K562 (cell line): ENCODE measurements around the gene PILRA. TPM values are rescaled to one million over a fixed set of nuclear protein-coding genes. Genes with fewer than 3 reads are reported as not detected.
A peak's percentile ranks its signal among the peaks of the same experiment; 100 is the strongest.

Experiments used
- CAMTA2 ChIP-seq: fragments of 250-450 bp; sonication (Bioruptor Pico); conservative IDR thresholded peaks from 2 replicates; pipeline ENCODE4 v1.5.1; 2022
- CTCF ChIP-seq, 3 experiments: IDR thresholded peaks in 2 of 3; conservative IDR thresholded peaks in 1 of 3; 2 replicates each; pipeline ENCODE4 v1.5.1; 2011 to 2012; ENCODE audit warnings: low read length in 3 of 3, mild to moderate bottlenecking in 3 of 3, control low read depth in 2 of 3, improper control_type of control experiment in 1 of 3, inconsistent platforms in 1 of 3, low read depth in 1 of 3, mixed read lengths in 1 of 3, moderate library complexity in 1 of 3; ENCODE audit not compliant: insufficient read depth in 2 of 3
- ETS2 ChIP-seq: IDR thresholded peaks from 2 replicates; pipeline ENCODE4 v1.6.1; 2016; ENCODE audit warnings: borderline replicate concordance, missing genetic modification characterization, mild to moderate bottlenecking, moderate library complexity, missing compliant biosample characterization; ENCODE audit not compliant: poor library complexity, severe bottlenecking
- GATAD2A ChIP-seq: fragments of 450-650 bp; IDR thresholded peaks from 2 replicates; pipeline ENCODE4 v1.6.1; 2017
- HCFC1 ChIP-seq: IDR thresholded peaks from 2 replicates; pipeline ENCODE4 v1.6.1; 2012; ENCODE audit warnings: low read depth, low read length, improper control_type of control experiment
- HMG20B ChIP-seq: fragments of 250-450 bp; sonication (Bioruptor Pico); IDR thresholded peaks from 2 replicates; pipeline ENCODE4 v1.5.0; 2021; ENCODE audit warnings: mild to moderate bottlenecking
- KDM5B ChIP-seq: fragments of 200-600 bp; sonication (generic); IDR thresholded peaks from 2 replicates; pipeline ENCODE4 v1.6.1; 2012; ENCODE audit warnings: low read depth, mild to moderate bottlenecking, moderate library complexity, low read length, control low read depth, inconsistent platforms; ENCODE audit not compliant: insufficient replicate concordance
- NR2C2 ChIP-seq, 2 experiments: fragments of 200-800 bp in 1 of 2; sonication (Bioruptor generic) in 1 of 2; sonication (generic) in 1 of 2; formaldehyde crosslinking in 1 of 2; IDR thresholded peaks; 2 replicates each; pipeline versions ENCODE4 v1.6.1 to v1.8.0; 2016 to 2022; ENCODE audit warnings: mild to moderate bottlenecking in 1 of 2, missing compliant biosample characterization in 1 of 2, missing genetic modification characterization in 1 of 2, missing genetic modification reagents in 1 of 2
- SAFB ChIP-seq: fragments of 200-400 bp; formaldehyde crosslinking; IDR thresholded peaks from 2 replicates; pipeline ENCODE4 v1.6.1; 2017; ENCODE audit warnings: low read depth, low read length, borderline replicate concordance
- SRSF3 ChIP-seq: fragments of 200-400 bp; formaldehyde crosslinking; IDR thresholded peaks from 2 replicates; pipeline ENCODE4 v1.6.1; 2016; ENCODE audit warnings: mild to moderate bottlenecking, low read length, moderate library complexity; ENCODE audit not compliant: insufficient read depth
- TAF1 ChIP-seq: IDR thresholded peaks from 2 replicates; pipeline ENCODE4 v1.6.1; 2011; ENCODE audit warnings: mild to moderate bottlenecking, low read length, moderate library complexity; ENCODE audit not compliant: insufficient read depth, control insufficient read depth, severe bottlenecking; ENCODE audit errors: extremely low read depth
- THAP12 ChIP-seq: fragments of 250-450 bp; sonication (Bioruptor Pico); IDR thresholded peaks from 2 replicates; pipeline ENCODE4 v1.9.0; 2021; ENCODE audit warnings: mild to moderate bottlenecking, inconsistent platforms
- U2AF2 ChIP-seq: fragments of 200-400 bp; formaldehyde crosslinking; optimal IDR thresholded peaks from 2 replicates; pipeline ENCODE3; 2017; ENCODE audit warnings: low read depth, mild to moderate bottlenecking, low read length
- ZBTB43 ChIP-seq: sonication (generic); formaldehyde crosslinking; IDR thresholded peaks from 2 replicates; pipeline ENCODE4 v1.8.0; 2023; ENCODE audit warnings: mild to moderate bottlenecking, missing genetic modification reagents
- ZNF740 ChIP-seq, 3 experiments: fragments of 200-800 bp in 1 of 3; sonication (Bioruptor generic) in 1 of 3; sonication (generic) in 1 of 3; formaldehyde crosslinking in 1 of 3; IDR thresholded peaks; 2 replicates each; pipeline versions ENCODE4 v1.6.1 to v1.8.0; 2016 to 2022; ENCODE audit warnings: mild to moderate bottlenecking in 2 of 3, missing compliant biosample characterization in 2 of 3, missing genetic modification characterization in 2 of 3, missing genetic modification reagents in 1 of 3
- ZNF830 ChIP-seq: fragments of 250-450 bp; sonication (Bioruptor Pico); IDR thresholded peaks from 2 replicates; pipeline ENCODE4 v1.5.0; 2021; ENCODE audit warnings: mild to moderate bottlenecking
- polyA plus RNA-seq, 8 experiments: library from polyadenylated mRNA; depleted of rRNA in 4 of 8; stranded (reverse) in 5 of 8; unstranded in 3 of 8; fragments of >200 nt; fragmentation: Nextera tagmentation in 2 of 8; fragmentation: Illumina TruSeq in 1 of 8; extraction: Ambion mirVana in 2 of 8; extraction: Trizol in 1 of 8; gene quantifications; 2 replicates each; pipeline versions ENCODE4 v1.2.1 to v1.2.3, GENCODE V29; 2011 to 2014; ENCODE audit warnings: inconsistent platforms in 1 of 8, missing spikeins in 1 of 8
- total RNA-seq, 7 experiments: library from RNA; depleted of rRNA in 6 of 7; stranded (reverse); fragments of >200 nt in 6 of 7; fragmentation: Illumina TruSeq in 2 of 7; extraction: Trizol in 2 of 7; gene quantifications; 2 replicates each; pipeline versions ENCODE4 v1.2.1 to v1.2.3, GENCODE V29; 2011 to 2021; ENCODE audit warnings: low replicate concordance in 1 of 7

The PILRA gene
- total and polyA plus RNA-seq, 9 of the 15 experiments (the other 6 are each of a cell fraction or from before 2014, with no cell fraction given): 0.13 to 1.8 (median 0.62) TPM

GRCh38 chr7:100429637-100430492 is 56.6 kb downstream of the PILRA start, which contains the start of gene MEPCE (continued):
- TF ChIP-seq ETS2 (tag): peak; percentile 29
- no peak for TF ChIP-seq U2AF2
- no peak for TF ChIP-seq ZBTB43 (CRISPR knock-in tag)
- no peak for TF ChIP-seq HMG20B
- 0 out of 6 replicates have a peak, but pooled peaks of 1 of the 3 experiments have one; percentile 1 for TF ChIP-seq CTCF (IDR thresholded peaks at IDR 0.05 in 2 of 3, conservative IDR thresholded peaks at IDR 0.05 in 1 of 3; ENCODE audit: insufficient read depth in 2 of 3, low read depth in 1 of 3, low read length in 3 of 3)
- peak; percentile 65 for TF ChIP-seq TAF1
- TF ChIP-seq ZNF740 (CRISPR knock-in tag; IDR thresholded peaks at IDR 0.05): peak; percentile 65; the same call in 1 of the 2 replicates
- peak in 1 of 2 experiments; percentile 87; a peak in 2 of 4 replicates for TF ChIP-seq ZNF740 (tag; IDR thresholded peaks at IDR 0.05)
- TF ChIP-seq THAP12: peak; percentile 30; the same call in 1 of the 2 replicates
- no peak for TF ChIP-seq SAFB
- TF ChIP-seq KDM5B: peak; percentile 8
- peak; percentile 29; the same call in 1 of the 2 replicates for TF ChIP-seq GATAD2A
- TF ChIP-seq CAMTA2 (CRISPR knock-in tag): no peak
- peak; percentile 91; the same call in 1 of the 2 replicates for TF ChIP-seq SRSF3
- TF ChIP-seq HCFC1: 0 out of 2 replicates have a peak, but pooled peaks have one; percentile 4
- TF ChIP-seq ZNF830 (CRISPR knock-in tag): peak; percentile 95
- 0 out of 2 replicates have a peak, but pooled peaks have one; percentile 29 for TF ChIP-seq NR2C2 (CRISPR knock-in tag; IDR thresholded peaks at IDR 0.05)
- no peak for TF ChIP-seq NR2C2 (tag; IDR thresholded peaks at IDR 0.05)
